Hepatic stellate cell (primary cell): Measurements from ENCODE around the gene CYP27B1.
"Not testable (repeated sequence)": the region's sequence is repeated elsewhere in the genome, so short reads cannot be mapped to it uniquely, and the experiment has no call there.

Experiments used
- DNase-seq: peaks from one replicate; pipeline ENCODE4 v3.0.0; 2011; ENCODE audit warnings: low spot score

Gene CYP27B1

GRCh38 chr12:57783861-57784260 is 17.0 kb upstream of the CYP27B1 start:
- no peak for DNase-seq

DNA sequence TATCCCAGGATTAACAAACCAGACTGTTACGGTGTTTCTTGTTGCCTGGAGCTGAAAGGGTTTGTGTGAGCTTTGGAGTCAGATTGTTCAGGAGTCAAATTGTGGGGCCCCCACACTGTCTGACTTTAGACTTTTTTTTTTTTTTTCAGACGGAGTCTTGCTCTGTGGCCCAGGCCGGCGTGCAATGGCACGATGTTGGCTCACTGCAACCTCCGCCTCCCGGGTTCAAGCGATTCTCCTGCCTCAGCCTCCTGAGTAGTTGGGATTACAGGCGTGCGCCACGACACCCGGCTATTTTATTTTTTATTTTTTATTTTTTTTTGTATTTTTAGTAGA is 16.6 kb upstream of the CYP27B1 start:
- DNase-seq = no peak

GRCh38 chr12:57782608-57783465 is 16.0 kb upstream of the CYP27B1 start, which contains the start of gene TSFM:
Gene TSFM, plus strand, starts transcription at chr12:57782787. Its CDS starts 15 bp downstream, at chr12:57782802.
- DNase-seq = peak; percentile 80

GRCh38 chr12:57782243-57782607 is 15.3 kb upstream of the CYP27B1 start:
- no peak for DNase-seq

GRCh38 chr12:57781801-57782200 is 14.9 kb upstream of the CYP27B1 start:
- no peak for DNase-seq

GRCh38 chr12:57781244-57781643 is 14.4 kb upstream of the CYP27B1 start:
- no peak for DNase-seq

DNA sequence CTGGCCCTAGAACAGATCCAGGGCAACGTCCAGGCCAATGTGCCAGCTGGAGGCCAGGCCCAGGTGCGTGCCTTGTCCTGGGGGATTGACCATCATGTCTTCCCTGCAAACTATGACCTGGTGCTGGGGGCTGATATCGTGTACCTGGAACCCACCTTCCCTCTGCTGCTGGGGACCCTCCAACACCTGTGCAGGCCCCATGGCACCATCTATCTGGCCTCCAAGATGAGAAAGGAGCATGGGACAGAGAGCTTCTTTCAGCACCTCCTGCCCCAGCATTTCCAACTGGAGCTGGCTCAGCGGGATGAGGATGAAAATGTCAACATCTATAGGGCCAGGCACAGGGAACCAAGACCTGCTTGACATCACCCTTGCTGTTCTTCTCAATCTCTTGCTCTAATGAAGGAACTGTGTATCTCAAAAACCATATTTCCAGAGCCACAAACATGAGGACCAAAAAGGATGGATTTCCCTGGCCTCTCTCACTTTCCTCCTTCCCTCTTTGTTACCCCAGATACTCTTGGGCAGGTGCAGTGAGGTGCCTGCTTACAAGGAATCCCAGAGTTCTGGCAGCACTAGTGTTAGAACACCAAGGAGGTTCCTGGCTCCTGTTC is 13.5 kb upstream of the CYP27B1 start:
- DNase-seq = no peak

- no peak for DNase-seq
Measured at GRCh38 chr12:57779736-57780135, 12.9 kb upstream of the CYP27B1 start.

DNA sequence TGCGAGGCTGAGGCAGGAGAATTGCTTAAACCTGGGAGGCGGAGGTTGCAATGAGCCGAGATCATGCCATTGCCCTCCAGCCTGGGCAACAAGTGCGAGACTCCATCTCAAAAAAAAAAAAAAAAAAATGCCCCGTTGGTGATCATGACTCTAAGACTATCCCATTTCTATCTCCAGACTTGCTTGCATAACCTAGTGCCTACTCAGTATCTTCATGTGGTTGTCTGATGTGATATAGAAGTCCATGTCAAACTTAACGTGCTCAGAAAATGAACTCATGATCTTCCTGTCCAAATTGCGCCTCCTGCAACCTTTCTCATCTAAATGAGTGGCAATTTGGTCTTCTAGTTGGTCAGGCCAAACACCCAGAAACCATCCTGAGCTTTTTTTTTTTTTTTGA is 11.0 kb upstream of the CYP27B1 start:
- DNase-seq = no peak

- DNase-seq = no peak
Measured at GRCh38 chr12:57777367-57777766, 10.5 kb upstream of the CYP27B1 start.

DNA sequence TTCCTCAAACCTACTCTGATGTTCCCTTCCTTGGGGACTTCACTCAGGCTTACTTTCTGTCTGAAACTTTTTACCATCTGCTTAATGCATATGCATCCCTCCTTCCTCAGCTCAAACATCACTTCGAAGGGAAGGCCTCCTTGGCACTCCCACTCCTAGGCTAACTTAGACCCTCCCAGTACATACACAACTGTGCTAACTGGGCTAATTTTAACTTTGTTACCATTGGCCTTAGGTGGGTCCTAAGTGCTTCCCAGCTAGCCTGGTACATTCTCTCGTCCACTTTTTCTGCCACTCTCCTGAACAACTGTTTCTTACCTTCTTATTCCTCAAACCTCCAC is 9.3 kb upstream of the CYP27B1 start:
- no peak for DNase-seq

DNA sequence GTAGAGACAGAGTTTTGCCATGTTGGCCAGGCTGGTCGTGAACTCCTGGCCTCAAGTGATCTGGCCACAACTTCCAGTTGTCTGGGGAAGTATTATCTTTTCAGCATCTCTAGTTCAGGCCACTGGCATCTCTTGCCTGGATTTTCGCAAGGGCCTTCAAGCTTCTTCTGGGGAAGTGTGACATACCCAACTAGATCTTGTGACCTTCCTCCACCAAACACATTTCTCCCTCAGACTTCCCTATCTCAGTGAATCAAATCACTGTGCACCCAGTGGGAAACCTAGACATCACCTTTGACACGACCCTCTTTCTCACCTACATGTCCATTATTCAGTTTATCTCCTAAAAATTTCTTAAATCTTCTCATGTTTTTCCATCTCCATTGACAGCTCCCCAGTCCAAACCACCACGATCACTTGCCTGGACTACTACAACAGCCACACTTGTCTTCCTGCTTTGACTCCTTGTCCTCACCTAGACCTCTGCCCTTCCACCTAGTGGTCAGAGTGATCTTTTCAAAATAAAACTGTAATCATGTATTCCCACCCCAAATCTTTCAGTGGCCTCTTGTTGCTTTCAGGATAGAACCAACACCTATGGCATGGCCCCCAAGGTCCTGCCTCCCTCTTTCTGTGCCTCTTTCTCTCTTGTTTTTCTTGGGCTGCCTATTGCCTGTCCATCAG is 8.8 kb upstream of the CYP27B1 start:
- no peak for DNase-seq

DNA sequence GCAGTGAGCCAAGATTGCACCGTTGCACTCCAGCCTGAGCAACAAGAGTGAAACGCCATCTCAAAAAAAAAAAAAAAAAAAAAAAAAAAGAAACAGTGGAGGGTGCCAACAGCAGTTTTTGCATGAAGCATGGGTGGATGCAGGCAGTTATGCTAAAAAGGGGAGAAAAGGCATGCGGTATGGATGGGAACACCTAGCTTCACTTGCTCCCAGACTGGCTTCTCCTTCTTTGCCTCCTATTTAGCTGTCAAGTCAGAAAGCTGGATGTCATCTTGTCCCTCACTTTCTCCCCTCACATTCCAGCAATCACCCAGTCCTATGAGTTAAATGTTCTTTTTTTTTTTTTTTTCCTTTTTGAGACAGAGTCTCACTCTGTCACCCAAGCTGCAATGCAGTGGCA is 8.2 kb upstream of the CYP27B1 start:
- DNase-seq = no peak

DNA sequence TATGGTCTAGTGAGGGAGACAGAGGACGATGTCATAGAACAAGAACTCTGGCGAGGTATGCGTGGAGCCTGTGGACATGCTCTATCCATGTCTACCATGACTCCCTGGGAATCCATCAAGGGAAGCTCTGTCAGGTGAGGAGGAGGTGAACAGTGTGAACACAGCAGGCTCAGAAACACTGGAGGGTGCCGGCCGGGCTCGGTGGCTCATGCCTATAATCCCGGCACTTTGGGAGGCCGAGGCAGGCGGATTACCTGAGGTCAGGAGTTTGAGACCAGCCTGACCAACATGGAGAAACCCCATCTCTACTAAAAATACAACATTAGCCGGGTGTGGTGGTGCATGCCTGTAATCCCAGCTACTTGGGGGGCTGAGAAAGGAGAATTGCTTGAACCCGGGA is 7.8 kb upstream of the CYP27B1 start:
- DNase-seq = not testable (repeated sequence)

GRCh38 chr12:57772429-57773322 is 5.8 kb upstream of the CYP27B1 start, which contains the start of gene EEF1AKMT3:
Gene EEF1AKMT3, plus strand, starts transcription at chr12:57772614. Its CDS starts 111 bp downstream, at chr12:57772725.
- peak; percentile 77 for DNase-seq

DNA sequence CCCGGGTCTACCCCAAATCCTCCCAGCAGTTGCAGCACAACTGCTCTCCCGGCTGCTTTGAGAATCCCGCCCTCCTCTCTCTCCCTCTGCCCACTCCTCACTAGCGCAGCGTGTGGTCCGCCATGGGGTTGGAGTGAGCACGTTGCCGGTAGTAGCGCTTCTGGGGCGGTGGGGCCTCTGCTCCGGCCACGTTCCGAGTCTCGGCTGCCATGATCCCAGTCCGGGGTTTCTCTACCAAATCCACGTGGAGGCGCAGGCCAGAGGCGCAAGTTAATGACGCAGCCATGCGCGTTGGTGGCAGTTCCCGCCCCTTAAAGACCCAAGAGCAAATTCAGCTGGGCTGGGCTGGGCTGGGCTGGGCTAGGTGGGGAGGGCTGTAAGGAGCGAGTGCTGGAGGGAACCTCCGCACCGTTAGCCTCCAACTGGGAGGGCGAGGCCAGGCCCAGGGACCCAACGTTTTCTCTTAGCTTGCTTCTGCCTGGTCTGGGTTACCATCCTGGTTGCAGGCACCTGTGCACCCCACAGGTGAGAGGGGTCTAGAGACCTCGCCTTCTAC is 5.1 kb upstream of the CYP27B1 start, which contains the start of gene METTL1:
Gene METTL1 (minus strand): TSS at position 233 of the 556 bp plus-strand sequence. CDS start 22 bp downstream, at position 211.
- DNase-seq = peak; percentile 97

- peak; percentile 97 for DNase-seq
Measured at GRCh38 chr12:57771236-57771872, 4.5 kb upstream of the CYP27B1 start.

DNA sequence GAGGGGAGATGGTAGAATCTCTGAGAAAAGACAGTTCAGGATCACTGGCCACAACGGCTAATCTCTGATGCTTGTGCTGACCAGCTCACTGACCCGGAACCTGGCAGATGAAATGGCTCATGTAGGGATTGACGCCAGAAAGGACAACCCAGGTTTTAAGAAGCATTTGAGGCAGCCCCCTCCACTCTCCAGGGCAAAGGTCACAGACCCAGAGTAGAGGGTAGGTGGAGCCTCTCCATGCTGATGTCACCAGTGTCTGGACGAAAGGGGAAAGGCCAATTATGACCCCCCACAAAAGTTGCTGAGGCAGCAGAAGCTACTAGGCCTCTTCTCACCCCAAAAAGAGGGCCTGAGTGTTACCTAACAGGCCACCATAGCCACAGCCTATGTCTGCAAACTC is 3.9 kb upstream of the CYP27B1 start:
- no peak for DNase-seq

DNA sequence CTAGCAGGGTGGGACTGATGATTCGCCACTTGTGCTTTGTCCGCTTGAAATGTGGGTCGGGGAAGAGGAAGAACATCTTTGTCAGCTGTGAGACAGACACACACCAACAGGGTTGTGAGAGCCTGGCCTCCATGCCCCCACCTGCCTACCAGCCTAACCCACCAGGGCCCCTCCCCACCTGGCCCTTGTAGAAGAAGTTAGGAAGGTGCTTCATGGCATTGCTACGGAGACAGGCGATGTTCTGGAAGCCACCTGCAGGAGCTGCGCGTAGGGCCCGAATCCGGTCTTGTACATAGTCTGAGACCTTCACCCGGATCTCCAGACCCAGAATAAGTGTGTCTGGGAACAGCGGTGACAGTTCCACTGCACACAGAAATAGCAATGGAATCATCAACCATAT is 2.7 kb upstream of the CYP27B1 start:
- DNase-seq = no peak

GRCh38 chr12:57767876-57768275 is 998 bp upstream of the CYP27B1 start:
- no peak for DNase-seq

- DNase-seq = no peak
Measured at GRCh38 chr12:57767305-57767698, 424 bp upstream of the CYP27B1 start.
